Uterus (tissue), 2 donors: Measurements from ENCODE around the gene SHROOM3.

ENCODE experiments used
- POLR2A ChIP-seq, 2 donors: fragments of 450-650 bp; IDR thresholded peaks; one replicate each; pipeline ENCODE4 v1.6.1; 2016; ENCODE audit warnings: antibody characterized with exemption in 2 of 2, mild to moderate bottlenecking in 1 of 2, moderate library complexity in 1 of 2
- TF ChIP-seq, protein P1 (sequence below), 4 experiments: fragments of 200-600 bp in 2 of 4; fragments of 450-650 bp in 2 of 4; sonication (generic) in 2 of 4; IDR thresholded peaks; one replicate each; pipeline ENCODE4 v1.5.1; 2016 to 2019; ENCODE audit warnings: antibody characterized with exemption in 4 of 4, mild to moderate bottlenecking in 2 of 4, moderate library complexity in 1 of 4

DNA sequence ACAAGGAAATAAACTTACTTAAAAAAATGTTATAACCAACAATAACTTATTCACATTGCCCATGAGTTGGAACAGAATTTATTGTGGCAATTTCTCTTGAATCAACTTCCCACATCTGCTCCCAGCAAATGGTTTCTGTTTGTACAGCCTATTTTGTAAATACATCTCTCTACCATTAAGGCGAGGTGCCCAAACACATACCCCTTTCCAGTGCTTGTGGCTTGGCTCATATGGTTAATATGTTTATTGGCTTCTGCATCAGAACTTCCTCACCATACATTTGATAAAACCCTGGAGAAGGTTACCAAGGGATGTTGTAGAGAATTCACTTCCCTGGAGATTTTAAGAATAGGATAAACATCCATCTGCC is 255.9 kb downstream of the SHROOM3 start:
- TF ChIP-seq, protein P1, sequence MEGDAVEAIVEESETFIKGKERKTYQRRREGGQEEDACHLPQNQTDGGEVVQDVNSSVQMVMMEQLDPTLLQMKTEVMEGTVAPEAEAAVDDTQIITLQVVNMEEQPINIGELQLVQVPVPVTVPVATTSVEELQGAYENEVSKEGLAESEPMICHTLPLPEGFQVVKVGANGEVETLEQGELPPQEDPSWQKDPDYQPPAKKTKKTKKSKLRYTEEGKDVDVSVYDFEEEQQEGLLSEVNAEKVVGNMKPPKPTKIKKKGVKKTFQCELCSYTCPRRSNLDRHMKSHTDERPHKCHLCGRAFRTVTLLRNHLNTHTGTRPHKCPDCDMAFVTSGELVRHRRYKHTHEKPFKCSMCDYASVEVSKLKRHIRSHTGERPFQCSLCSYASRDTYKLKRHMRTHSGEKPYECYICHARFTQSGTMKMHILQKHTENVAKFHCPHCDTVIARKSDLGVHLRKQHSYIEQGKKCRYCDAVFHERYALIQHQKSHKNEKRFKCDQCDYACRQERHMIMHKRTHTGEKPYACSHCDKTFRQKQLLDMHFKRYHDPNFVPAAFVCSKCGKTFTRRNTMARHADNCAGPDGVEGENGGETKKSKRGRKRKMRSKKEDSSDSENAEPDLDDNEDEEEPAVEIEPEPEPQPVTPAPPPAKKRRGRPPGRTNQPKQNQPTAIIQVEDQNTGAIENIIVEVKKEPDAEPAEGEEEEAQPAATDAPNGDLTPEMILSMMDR (IDR thresholded peaks at IDR 0.05): no peak
- no peak for TF ChIP-seq POLR2A (IDR thresholded peaks at IDR 0.05)
